GM23338 (cell line): ENCODE measurements around the gene IMMP2L. TPM values are rescaled to one million over a fixed set of nuclear protein-coding genes. Genes with fewer than 3 reads are reported as not detected.

Source experiments
- ATAC-seq: fragments of 200-7000 bp; cut with Tn5 transposase; 3 replicates; pipeline ENCODE4 v1.9.1; 2020
- DNase-seq: peaks from one replicate; pipeline ENCODE4 v3.0.0-alpha.2; 2015; ENCODE audit warnings: low spot score
- H2AFZ ChIP-seq: fragments of 200-600 bp; sonication (generic); 2 replicates; pipeline ENCODE4 v1.8.0; 2016; ENCODE audit warnings: antibody characterized with exemption, mild to moderate bottlenecking, moderate library complexity
- H3F3A ChIP-seq: fragments of 200-600 bp; sonication (generic); replicated peaks from 2 replicates; pipeline ENCODE4 v1.8.0; 2017; ENCODE audit warnings: antibody characterized with exemption, mixed run types, low read depth
- H3K27ac ChIP-seq: fragments of 200-600 bp; sonication (generic); 2 replicates; pipeline ENCODE4 v1.6.1; 2016; ENCODE audit warnings: low read depth
- H3K27me3 ChIP-seq: fragments of 200-600 bp; sonication (generic); 2 replicates; pipeline ENCODE4 v1.8.0; 2016; ENCODE audit warnings: mild to moderate bottlenecking, mixed run types, moderate library complexity; ENCODE audit not compliant: insufficient read depth
- H3K36me3 ChIP-seq: fragments of 200-600 bp; sonication (generic); 2 replicates; pipeline ENCODE4 v1.8.0; 2016; ENCODE audit warnings: mild to moderate bottlenecking; ENCODE audit not compliant: insufficient read depth
- H3K4me1 ChIP-seq: fragments of 200-600 bp; sonication (generic); 2 replicates; pipeline ENCODE4 v1.8.0; 2016; ENCODE audit warnings: mild to moderate bottlenecking, moderate library complexity; ENCODE audit not compliant: insufficient read depth
- H3K4me2 ChIP-seq: fragments of 200-600 bp; sonication (generic); 2 replicates; pipeline ENCODE4 v1.7.1; 2017; ENCODE audit warnings: mixed run types
- H3K4me3 ChIP-seq: fragments of 200-600 bp; sonication (generic); 2 replicates; pipeline ENCODE4 v1.6.1; 2016; ENCODE audit warnings: mixed run types
- H3K79me2 ChIP-seq: fragments of 200-600 bp; sonication (generic); replicated peaks from 2 replicates; pipeline ENCODE4 v1.8.0; 2017; ENCODE audit warnings: mild to moderate bottlenecking; ENCODE audit not compliant: insufficient read depth
- H3K9me2 ChIP-seq: fragments of 200-600 bp; sonication (generic); 2 replicates; pipeline ENCODE4 v1.8.0; 2017; ENCODE audit not compliant: insufficient read depth
- H4K20me1 ChIP-seq: fragments of 200-600 bp; sonication (generic); replicated peaks from 2 replicates; pipeline ENCODE4 v1.8.0; 2017; ENCODE audit warnings: mild to moderate bottlenecking; ENCODE audit not compliant: insufficient read depth
- H3K27ac Mint-ChIP-seq: 2 replicates; pipeline ENCODE4 v1.8.0; 2020; ENCODE audit warnings: inconsistent platforms, mild to moderate bottlenecking, moderate library complexity, mixed read lengths
- H3K27me3 Mint-ChIP-seq: 3 replicates; pipeline ENCODE4 v1.8.0; 2022; ENCODE audit warnings: low read depth, mild to moderate bottlenecking, moderate library complexity, mixed read lengths, inconsistent platforms; ENCODE audit not compliant: insufficient read depth, poor library complexity
- H3K36me3 Mint-ChIP-seq: 3 replicates; pipeline ENCODE4 v1.8.0; 2021; ENCODE audit warnings: low read depth, mild to moderate bottlenecking, inconsistent platforms, moderate library complexity, mixed read lengths
- H3K4me1 Mint-ChIP-seq: 3 replicates; pipeline ENCODE4 v1.8.0; 2020; ENCODE audit warnings: mild to moderate bottlenecking, inconsistent platforms, mixed read lengths
- H3K4me3 Mint-ChIP-seq: 3 replicates; pipeline ENCODE4 v1.8.0; 2021; ENCODE audit warnings: moderate library complexity, mild to moderate bottlenecking, inconsistent platforms, mixed read lengths
- H3K9me3 Mint-ChIP-seq: 3 replicates; pipeline ENCODE4 v1.8.0; 2020; ENCODE audit warnings: moderate library complexity, mild to moderate bottlenecking, inconsistent platforms, mixed read lengths
- CREB1 ChIP-seq: fragments of 250-450 bp; sonication (Bioruptor Pico); IDR thresholded peaks from 2 replicates; pipeline ENCODE4 v1.5.0; 2020; ENCODE audit warnings: low read depth, mild to moderate bottlenecking, moderate library complexity
- EZH2 ChIP-seq: fragments of 200-600 bp; sonication (generic); IDR thresholded peaks from one replicate; pipeline ENCODE4 v1.8.0; 2017; ENCODE audit warnings: antibody characterized with exemption, mild to moderate bottlenecking, low read depth; ENCODE audit not compliant: unreplicated experiment
- EZH2phosphoT487 ChIP-seq: fragments of 200-600 bp; sonication (generic); IDR thresholded peaks from one replicate; pipeline ENCODE4 v1.8.1; 2018; ENCODE audit warnings: antibody characterized with exemption; ENCODE audit not compliant: unreplicated experiment
- JUNB ChIP-seq: IDR thresholded peaks from one replicate; pipeline ENCODE4 v1.6.1; 2016; ENCODE audit warnings: antibody characterized with exemption; ENCODE audit not compliant: unreplicated experiment
- POLR2AphosphoS5 ChIP-seq: IDR thresholded peaks from 2 replicates; pipeline ENCODE4 v1.6.1; 2016; ENCODE audit warnings: antibody characterized with exemption, low read depth
- REST ChIP-seq: IDR thresholded peaks from one replicate; pipeline ENCODE4 v1.6.1; 2018; ENCODE audit warnings: antibody characterized with exemption; ENCODE audit not compliant: unreplicated experiment
- ZNF114 ChIP-seq: fragments of 250-450 bp; sonication (Bioruptor Pico); IDR thresholded peaks from 2 replicates; pipeline ENCODE4 v1.5.0; 2020; ENCODE audit warnings: mild to moderate bottlenecking, moderate library complexity
- polyA plus RNA-seq: library from polyadenylated mRNA; unstranded; fragments of >200 nt; fragmentation: Nextera tagmentation; extraction: Ambion mirVana; gene quantifications from 2 replicates; pipeline ENCODE4 v1.2.1, GENCODE V29; 2016
- total RNA-seq: library from RNA; depleted of rRNA; stranded (reverse); fragments of >200 nt; shearing (Covaris generic); gene quantifications from 2 replicates; pipeline ENCODE4 v1.2.3, GENCODE V29; 2014
- TF ChIP-seq, protein P1 (sequence below): fragments of 250-450 bp; sonication (Bioruptor Pico); IDR thresholded peaks from 2 replicates; pipeline ENCODE4 v1.5.0; 2020; ENCODE audit warnings: mild to moderate bottlenecking, moderate library complexity

Gene IMMP2L
- total and polyA plus RNA-seq, 2 experiments from 2014 or later: 7.3 to 14.0 TPM

GRCh38 chr7:111086532-111086931 lies 475.8 kb downstream of the IMMP2L start:
- H3K4me1 Mint-ChIP-seq: peaks cover 30% of the 10 kb centered on the region
- no peak overlapping the region for H3K27ac Mint-ChIP-seq
- no peaks in the 10 kb centered on the region for H3K27me3 ChIP-seq

DNA sequence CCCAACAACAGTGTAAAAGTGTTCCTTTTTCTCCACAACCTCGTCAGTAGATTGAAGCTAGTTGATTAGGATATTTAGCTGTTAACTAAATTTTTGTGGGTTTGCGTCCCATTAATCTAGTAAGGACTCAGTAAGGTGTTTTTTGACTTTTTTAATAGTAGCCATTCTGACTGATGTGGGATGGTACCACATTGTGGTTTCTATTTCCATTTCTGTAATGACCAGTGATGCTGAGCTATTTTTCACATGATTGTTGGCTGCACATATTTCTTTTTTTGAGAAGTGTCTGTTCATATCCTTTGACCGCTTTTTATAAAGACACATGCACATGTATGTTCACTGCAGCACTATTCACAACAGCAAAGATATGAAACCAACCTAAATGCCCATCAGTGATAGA lies 476.9 kb downstream of the IMMP2L start:
- ATAC-seq (no peak), DNase-seq (no peak)
- no peaks in the 10 kb centered on the region for H3K79me2 ChIP-seq
- no peak overlapping the region for H3K4me3 ChIP-seq
- Mint-ChIP-seq H3K36me3 (no peaks in the 10 kb centered on the region), H3K27me3 (peaks cover 1% of the 10 kb centered on the region), H3K9me3 (0 out of 3 replicates have a peak, but pooled peaks cover 4% of the 10 kb centered on the region), H3K4me1 (peaks cover 19% of the 10 kb centered on the region), H3K27ac (no peak overlapping the region), H3K4me3 (no peak overlapping the region)
- no peak overlapping the region for H3K4me2 ChIP-seq
- H3F3A ChIP-seq: no peaks in the 10 kb centered on the region
- H3K27me3 ChIP-seq: no peaks in the 10 kb centered on the region
- H2AFZ ChIP-seq: no peak overlapping the region
- H3K36me3 ChIP-seq: no peaks in the 10 kb centered on the region
- no peak overlapping the region for H3K27ac ChIP-seq
- H3K4me1 ChIP-seq: peaks cover 16% of the 10 kb centered on the region; the same call in 1 of the 2 replicates
- no peaks in the 10 kb centered on the region for H4K20me1 ChIP-seq
- H3K9me2 ChIP-seq: no peaks in the 10 kb centered on the region
- TF ChIP-seq JUNB (no peak), EZH2 (no peak), ZNF114 (no peak), POLR2AphosphoS5 (no peak)
- TF ChIP-seq, protein P1, sequence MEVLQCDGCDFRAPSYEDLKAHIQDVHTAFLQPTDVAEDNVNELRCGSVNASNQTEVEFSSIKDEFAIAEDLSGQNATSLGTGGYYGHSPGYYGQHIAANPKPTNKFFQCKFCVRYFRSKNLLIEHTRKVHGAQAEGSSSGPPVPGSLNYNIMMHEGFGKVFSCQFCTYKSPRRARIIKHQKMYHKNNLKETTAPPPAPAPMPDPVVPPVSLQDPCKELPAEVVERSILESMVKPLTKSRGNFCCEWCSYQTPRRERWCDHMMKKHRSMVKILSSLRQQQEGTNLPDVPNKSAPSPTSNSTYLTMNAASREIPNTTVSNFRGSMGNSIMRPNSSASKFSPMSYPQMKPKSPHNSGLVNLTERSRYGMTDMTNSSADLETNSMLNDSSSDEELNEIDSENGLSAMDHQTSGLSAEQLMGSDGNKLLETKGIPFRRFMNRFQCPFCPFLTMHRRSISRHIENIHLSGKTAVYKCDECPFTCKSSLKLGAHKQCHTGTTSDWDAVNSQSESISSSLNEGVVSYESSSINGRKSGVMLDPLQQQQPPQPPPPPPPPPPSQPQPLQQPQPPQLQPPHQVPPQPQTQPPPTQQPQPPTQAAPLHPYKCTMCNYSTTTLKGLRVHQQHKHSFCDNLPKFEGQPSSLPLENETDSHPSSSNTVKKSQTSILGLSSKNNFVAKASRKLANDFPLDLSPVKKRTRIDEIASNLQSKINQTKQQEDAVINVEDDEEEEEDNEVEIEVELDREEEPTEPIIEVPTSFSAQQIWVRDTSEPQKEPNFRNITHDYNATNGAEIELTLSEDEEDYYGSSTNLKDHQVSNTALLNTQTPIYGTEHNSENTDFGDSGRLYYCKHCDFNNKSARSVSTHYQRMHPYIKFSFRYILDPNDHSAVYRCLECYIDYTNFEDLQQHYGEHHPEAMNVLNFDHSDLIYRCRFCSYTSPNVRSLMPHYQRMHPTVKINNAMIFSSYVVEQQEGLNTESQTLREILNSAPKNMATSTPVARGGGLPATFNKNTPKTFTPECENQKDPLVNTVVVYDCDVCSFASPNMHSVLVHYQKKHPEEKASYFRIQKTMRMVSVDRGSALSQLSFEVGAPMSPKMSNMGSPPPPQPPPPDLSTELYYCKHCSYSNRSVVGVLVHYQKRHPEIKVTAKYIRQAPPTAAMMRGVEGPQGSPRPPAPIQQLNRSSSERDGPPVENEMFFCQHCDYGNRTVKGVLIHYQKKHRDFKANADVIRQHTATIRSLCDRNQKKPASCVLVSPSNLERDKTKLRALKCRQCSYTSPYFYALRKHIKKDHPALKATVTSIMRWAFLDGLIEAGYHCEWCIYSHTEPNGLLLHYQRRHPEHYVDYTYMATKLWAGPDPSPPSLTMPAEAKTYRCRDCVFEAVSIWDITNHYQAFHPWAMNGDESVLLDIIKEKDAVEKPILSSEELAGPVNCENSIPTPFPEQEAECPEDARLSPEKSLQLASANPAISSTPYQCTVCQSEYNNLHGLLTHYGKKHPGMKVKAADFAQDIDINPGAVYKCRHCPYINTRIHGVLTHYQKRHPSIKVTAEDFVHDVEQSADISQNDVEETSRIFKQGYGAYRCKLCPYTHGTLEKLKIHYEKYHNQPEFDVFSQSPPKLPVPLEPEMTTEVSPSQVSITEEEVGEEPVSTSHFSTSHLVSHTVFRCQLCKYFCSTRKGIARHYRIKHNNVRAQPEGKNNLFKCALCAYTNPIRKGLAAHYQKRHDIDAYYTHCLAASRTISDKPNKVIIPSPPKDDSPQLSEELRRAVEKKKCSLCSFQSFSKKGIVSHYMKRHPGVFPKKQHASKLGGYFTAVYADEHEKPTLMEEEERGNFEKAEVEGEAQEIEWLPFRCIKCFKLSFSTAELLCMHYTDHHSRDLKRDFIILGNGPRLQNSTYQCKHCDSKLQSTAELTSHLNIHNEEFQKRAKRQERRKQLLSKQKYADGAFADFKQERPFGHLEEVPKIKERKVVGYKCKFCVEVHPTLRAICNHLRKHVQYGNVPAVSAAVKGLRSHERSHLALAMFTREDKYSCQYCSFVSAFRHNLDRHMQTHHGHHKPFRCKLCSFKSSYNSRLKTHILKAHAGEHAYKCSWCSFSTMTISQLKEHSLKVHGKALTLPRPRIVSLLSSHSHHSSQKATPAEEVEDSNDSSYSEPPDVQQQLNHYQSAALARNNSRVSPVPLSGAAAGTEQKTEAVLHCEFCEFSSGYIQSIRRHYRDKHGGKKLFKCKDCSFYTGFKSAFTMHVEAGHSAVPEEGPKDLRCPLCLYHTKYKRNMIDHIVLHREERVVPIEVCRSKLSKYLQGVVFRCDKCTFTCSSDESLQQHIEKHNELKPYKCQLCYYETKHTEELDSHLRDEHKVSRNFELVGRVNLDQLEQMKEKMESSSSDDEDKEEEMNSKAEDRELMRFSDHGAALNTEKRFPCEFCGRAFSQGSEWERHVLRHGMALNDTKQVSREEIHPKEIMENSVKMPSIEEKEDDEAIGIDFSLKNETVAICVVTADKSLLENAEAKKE: no peak

More at GRCh38 chr7:111086532-111086931, 475.8 kb downstream of the IMMP2L start:
- H3K79me2 ChIP-seq: no peaks in the 10 kb centered on the region
- H3F3A ChIP-seq: no peaks in the 10 kb centered on the region
- H3K27ac ChIP-seq: no peak overlapping the region
- no peaks in the 10 kb centered on the region for H4K20me1 ChIP-seq
- Mint-ChIP-seq H3K36me3 (no peaks in the 10 kb centered on the region), H3K27me3 (peaks cover 1% of the 10 kb centered on the region), H3K9me3 (0 out of 3 replicates have a peak, but pooled peaks cover 4% of the 10 kb centered on the region), H3K4me3 (no peak overlapping the region)
- peaks cover 22% of the 10 kb centered on the region for H3K4me1 ChIP-seq
- no peak overlapping the region for H3K4me2 ChIP-seq
- no peaks in the 10 kb centered on the region for H3K36me3 ChIP-seq
- no peak overlapping the region for H3K4me3 ChIP-seq
- TF ChIP-seq REST (no peak), JUNB (no peak), CREB1 (CRISPR knock-in tag) (no peak), ZNF114 (no peak), EZH2phosphoT487 (no peak)
- H2AFZ ChIP-seq: no peak overlapping the region
- ATAC-seq: no peak
- no peak for DNase-seq
- H3K9me2 ChIP-seq: no peaks in the 10 kb centered on the region
